ENCODE results near the gene ZNF124. TPM values are rescaled to one million over a fixed set of nuclear protein-coding genes. Genes with fewer than 3 reads are reported as not detected.

The ZNF124 gene
- total and polyA plus RNA-seq, 7 experiments from 2014 or later, result 8.3 to 26.7 (median 17.5) TPM

- Histone ChIP-seq H3K27me3 (ENCODE audit: control insufficient read depth in 2 of 2, insufficient read depth in 2 of 2, low read length in 2 of 2) (no peaks in the 10 kb centered on the region), H3K9me3 (ENCODE audit: control insufficient read depth in 2 of 3, low read length in 3 of 3) (no peaks in the 10 kb centered on the region), H3K27ac (ENCODE audit: low read depth, low read length) (peak overlapping the region; percentile 83), H3K4me3 (ENCODE audit: low read length) (no peak overlapping the region), H3K4me1 (ENCODE audit: control insufficient read depth in 2 of 2, insufficient read depth in 2 of 2, low read length in 2 of 2) (peaks cover 12 to 13% of the 10 kb centered on the region in 2 donors), H3K36me3 (ENCODE audit: control insufficient read depth in 2 of 3, insufficient read depth in 3 of 3, low read length in 3 of 3) (peaks cover 0 to 5% (median 0%) of the 10 kb centered on the region in 3 experiments)
- POLR2A ChIA-PET, result interaction anchor here (0.8 to 1.0 kb wide), 3 partner anchors 81 to 119 kb away, joined by 3 read pairs; no protein-coding TSS in a partner anchor
- DNase-seq (no peak), ATAC-seq (no peak)
- Mint-ChIP-seq H3K4me1 (peaks cover 21 to 89% (median 67%) of the 10 kb centered on the region in 7 donors), H3K36me3 (peaks cover 6 to 23% (median 17%) of the 10 kb centered on the region in 5 donors), H3K27me3 (peaks cover 0 to 3% (median 0%) of the 10 kb centered on the region in 5 donors), H3K4me3 (peak overlapping the region in 8 of 10 donors; percentile 7 to 95 (median 62)), H3K27ac (peak overlapping the region in 8 of 9 donors; percentile 58 to 93 (median 78)), H3K9me3 (peaks cover 0 to 11% (median 2%) of the 10 kb centered on the region in 11 donors)
- intact Hi-C loops (cut with micrococcal nuclease), result loop anchor here in 1 of 2 donors (5.0 kb wide), 2 partner anchors 90 to 195 kb away; no protein-coding TSS in a partner anchor
- CTCF ChIA-PET, result interaction anchor here (1.0 kb wide), 1 partner anchor 43 kb away, joined by 4 read pairs; no protein-coding TSS in a partner anchor
Observed at GRCh38 chr1:247212012-247212411, 40.2 kb upstream of the ZNF124 start.

DNA sequence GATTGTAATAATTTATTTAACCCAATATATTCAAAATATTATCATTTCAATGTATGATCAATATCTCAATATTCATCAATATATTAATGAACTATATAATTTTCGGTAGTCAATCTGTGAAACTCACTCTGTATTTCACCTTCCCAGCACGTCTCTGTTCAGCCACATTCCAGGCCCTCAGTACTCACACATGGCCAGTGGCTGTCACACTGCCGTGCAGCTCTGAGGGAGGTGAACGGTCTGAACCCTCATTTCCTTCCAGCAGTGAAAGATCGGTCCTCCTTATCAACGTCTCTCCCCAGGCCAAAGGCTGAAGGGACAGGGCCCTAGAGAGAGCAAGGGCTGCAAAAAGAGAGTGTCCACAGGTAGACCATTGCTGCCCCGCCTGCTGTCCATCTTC is 39.5 kb upstream of the ZNF124 start:
- H3K27ac ChIP-seq (ENCODE audit: low read depth, low read length), result peak overlapping the region; percentile 83

DNA sequence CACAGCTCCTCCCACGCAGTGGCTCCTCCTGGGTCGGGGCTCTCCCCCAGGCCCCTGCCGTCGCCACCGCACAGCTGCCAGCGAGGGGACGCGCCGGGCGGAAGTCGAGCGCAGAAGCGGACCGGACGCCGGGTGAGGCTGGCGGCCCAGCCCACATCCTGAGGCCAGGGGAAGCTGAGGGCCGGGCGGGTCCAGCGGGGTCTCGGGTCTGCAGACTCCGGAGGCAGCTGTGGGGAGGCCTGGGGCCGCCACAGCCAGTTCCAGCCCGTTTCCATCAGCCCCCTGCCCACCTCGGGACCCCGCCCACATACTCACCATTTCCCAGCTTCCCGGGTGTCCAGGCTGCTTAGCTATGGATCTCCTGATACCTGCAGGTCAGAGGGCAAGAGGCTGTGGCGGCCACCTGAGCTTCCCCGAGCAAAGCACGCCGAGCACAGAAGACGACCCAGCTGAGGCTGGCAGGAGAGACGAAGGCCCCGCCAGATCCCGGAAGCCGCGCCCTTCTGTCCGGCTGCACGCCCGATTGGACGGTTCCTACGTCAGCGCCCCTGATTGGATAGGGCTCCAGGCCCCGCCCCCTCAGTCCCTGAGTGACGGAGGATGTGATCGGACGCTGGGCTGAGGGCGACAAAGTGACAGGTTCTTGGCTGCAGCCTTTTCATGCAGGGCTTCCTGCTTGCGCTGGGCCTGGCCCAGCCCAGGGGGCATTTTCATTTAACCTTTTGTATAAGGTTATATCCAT is 38.7 kb upstream of the ZNF124 start:
- ChIA-PET CTCF (no interaction called here), POLR2A (interaction anchor here (0.9 to 1.8 kb wide), 6 partner anchors 107 to 643 kb away, joined by 3 to 10 read pairs (median 6); partner anchors contain the start of genes AHCTF1, ZNF669 and ZNF670)
- peaks cover 12 to 13% of the 10 kb centered on the region in 2 donors for H3K4me1 ChIP-seq (ENCODE audit: control insufficient read depth in 2 of 2, insufficient read depth in 2 of 2, low read length in 2 of 2)
- H3K9me3 Mint-ChIP-seq, result peaks cover 0 to 22% (median 5%) of the 10 kb centered on the region in 11 donors
- peaks cover 0 to 3% (median 0%) of the 10 kb centered on the region in 5 donors for H3K27me3 Mint-ChIP-seq
- no peaks in the 10 kb centered on the region for H3K27me3 ChIP-seq (ENCODE audit: control insufficient read depth in 2 of 2, insufficient read depth in 2 of 2, low read length in 2 of 2)
- H3K36me3 ChIP-seq (ENCODE audit: control insufficient read depth in 2 of 3, insufficient read depth in 3 of 3, low read length in 3 of 3), result peaks cover 0 to 17% (median 0%) of the 10 kb centered on the region in 3 experiments
- peak overlapping the region; percentile 92 to 97 (median 94) for H3K27ac Mint-ChIP-seq
- H3K4me1 Mint-ChIP-seq, result peaks cover 21 to 84% (median 71%) of the 10 kb centered on the region in 7 donors
- DNase-seq (peak; percentile 88 to 95 (median 91)), ATAC-seq (peak; percentile 99)
- H3K4me3 ChIP-seq (ENCODE audit: low read length), result peak overlapping the region; percentile 77
- intact Hi-C loops (cut with micrococcal nuclease), result loop anchor here (1.0 to 5.0 kb wide), 9 partner anchors 38 to 644 kb away; partner anchors contain the start of genes ZNF124 (in 2 of the 2), ZNF496 (in 2 of the 2), ZNF669 (in 2 of the 2) and ZNF670 (in 2 of the 2)
- H3K27ac ChIP-seq (ENCODE audit: low read depth, low read length), result peak overlapping the region; percentile 83
- peak overlapping the region; percentile 88 to 97 (median 95) for H3K4me3 Mint-ChIP-seq
- H3K36me3 Mint-ChIP-seq, result peaks cover 6 to 33% (median 27%) of the 10 kb centered on the region in 5 donors
- no peaks in the 10 kb centered on the region for H3K9me3 ChIP-seq (ENCODE audit: control insufficient read depth in 2 of 3, low read length in 3 of 3)

More for the DNA sequence above, 39.5 kb upstream of the ZNF124 start:
- no peaks in the 10 kb centered on the region for H3K9me3 ChIP-seq (ENCODE audit: control insufficient read depth in 2 of 3, low read length in 3 of 3)
- H3K27ac Mint-ChIP-seq, result peak overlapping the region in 8 of 9 donors; percentile 64 to 94 (median 82)
- peaks cover 0 to 9% (median 0%) of the 10 kb centered on the region in 3 experiments for H3K36me3 ChIP-seq (ENCODE audit: control insufficient read depth in 2 of 3, insufficient read depth in 3 of 3, low read length in 3 of 3)
- no peaks in the 10 kb centered on the region for H3K27me3 ChIP-seq (ENCODE audit: control insufficient read depth in 2 of 2, insufficient read depth in 2 of 2, low read length in 2 of 2)
- peaks cover 0 to 14% (median 2%) of the 10 kb centered on the region in 11 donors for H3K9me3 Mint-ChIP-seq
- H3K27me3 Mint-ChIP-seq, result peaks cover 0 to 3% (median 0%) of the 10 kb centered on the region in 5 donors
- ChIA-PET POLR2A (interaction anchor here (1.0 to 1.8 kb wide), 2 partner anchors 80 to 107 kb away, joined by 3 to 5 read pairs; partner anchors contain the start of gene ZNF669), CTCF (interaction anchor here (1.0 kb wide), 1 partner anchor 42 kb away, joined by 4 read pairs; no protein-coding TSS in a partner anchor)
- H3K4me1 ChIP-seq (ENCODE audit: control insufficient read depth in 2 of 2, insufficient read depth in 2 of 2, low read length in 2 of 2), result peaks cover 12 to 13% of the 10 kb centered on the region in 2 donors
- H3K4me3 ChIP-seq (ENCODE audit: low read length), result no peak overlapping the region
- H3K36me3 Mint-ChIP-seq, result peaks cover 6 to 26% (median 20%) of the 10 kb centered on the region in 5 donors
- H3K4me3 Mint-ChIP-seq, result peak overlapping the region in 8 of 10 donors; percentile 7 to 96 (median 64)
- peaks cover 21 to 85% (median 69%) of the 10 kb centered on the region in 7 donors for H3K4me1 Mint-ChIP-seq
- no peak for ATAC-seq
- no peak for DNase-seq
- intact Hi-C loops (cut with micrococcal nuclease), result loop anchor here (2.0 to 5.0 kb wide), 4 partner anchors 39 to 196 kb away; partner anchors contain the start of gene ZNF124 (in 2 of the 2)

DNA sequence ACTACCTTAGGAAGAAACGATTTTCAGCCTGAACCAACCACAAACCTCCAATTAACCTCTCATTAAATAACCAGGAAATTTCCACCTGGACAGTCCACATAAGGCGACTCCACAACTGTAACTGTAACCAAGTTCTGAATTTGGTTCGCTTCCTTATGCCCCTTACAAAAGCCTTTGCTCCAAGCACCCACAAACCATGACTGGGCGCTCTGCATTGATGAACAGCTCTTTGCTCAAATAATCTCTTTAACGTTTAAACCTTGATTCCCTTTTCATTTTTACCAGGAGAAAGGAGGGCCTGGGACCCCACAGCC is 38.2 kb upstream of the ZNF124 start:
- ChIA-PET POLR2A (interaction anchor here (0.9 to 1.8 kb wide), 6 partner anchors 106 to 643 kb away, joined by 3 to 10 read pairs (median 6); partner anchors contain the start of genes AHCTF1, ZNF669 and ZNF670), CTCF (no interaction called here)
- H3K4me3 ChIP-seq (ENCODE audit: low read length), result peak overlapping the region; percentile 77
- peaks cover 0 to 18% (median 0%) of the 10 kb centered on the region in 3 experiments for H3K36me3 ChIP-seq (ENCODE audit: control insufficient read depth in 2 of 3, insufficient read depth in 3 of 3, low read length in 3 of 3)
- peaks cover 0 to 23% (median 5%) of the 10 kb centered on the region in 11 donors for H3K9me3 Mint-ChIP-seq
- H3K27ac ChIP-seq (ENCODE audit: low read depth, low read length), result peak overlapping the region; percentile 83
- H3K9me3 ChIP-seq (ENCODE audit: control insufficient read depth in 2 of 3, low read length in 3 of 3), result no peaks in the 10 kb centered on the region
- ATAC-seq (no peak), DNase-seq (no peak)
- peaks cover 12 to 13% of the 10 kb centered on the region in 2 donors for H3K4me1 ChIP-seq (ENCODE audit: control insufficient read depth in 2 of 2, insufficient read depth in 2 of 2, low read length in 2 of 2)
- peak overlapping the region; percentile 86 to 94 (median 92) for H3K27ac Mint-ChIP-seq
- peaks cover 0 to 2% (median 0%) of the 10 kb centered on the region in 5 donors for H3K27me3 Mint-ChIP-seq
- intact Hi-C loops (cut with micrococcal nuclease), result loop anchor here (1.0 to 5.0 kb wide), 9 partner anchors 37 to 644 kb away; partner anchors contain the start of genes ZNF124 (in 2 of the 2), ZNF496 (in 2 of the 2), ZNF669 (in 2 of the 2) and ZNF670 (in 2 of the 2)
- H3K4me1 Mint-ChIP-seq, result peaks cover 21 to 79% (median 68%) of the 10 kb centered on the region in 7 donors
- peaks cover 6 to 37% (median 27%) of the 10 kb centered on the region in 5 donors for H3K36me3 Mint-ChIP-seq
- no peaks in the 10 kb centered on the region for H3K27me3 ChIP-seq (ENCODE audit: control insufficient read depth in 2 of 2, insufficient read depth in 2 of 2, low read length in 2 of 2)
- peak overlapping the region; percentile 88 to 97 (median 94) for H3K4me3 Mint-ChIP-seq

GRCh38 chr1:247209396-247209795 is 37.6 kb upstream of the ZNF124 start:
- Mint-ChIP-seq H3K4me3 (peak overlapping the region; percentile 88 to 97 (median 94)), H3K4me1 (peaks cover 21 to 76% (median 67%) of the 10 kb centered on the region in 7 donors), H3K27me3 (no peaks in the 10 kb centered on the region), H3K27ac (peak overlapping the region; percentile 86 to 94 (median 92)), H3K36me3 (peaks cover 6 to 42% (median 27%) of the 10 kb centered on the region in 5 donors), H3K9me3 (peaks cover 0 to 26% (median 5%) of the 10 kb centered on the region in 11 donors)
- intact Hi-C loops (cut with micrococcal nuclease), result no loop called here
- no peaks in the 10 kb centered on the region for H3K9me3 ChIP-seq (ENCODE audit: control insufficient read depth in 2 of 3, low read length in 3 of 3)
- ChIA-PET CTCF (no interaction called here), POLR2A (interaction anchor here (1.1 to 1.4 kb wide), 2 partner anchors 277 to 642 kb away, joined by 3 to 10 read pairs; partner anchors contain the start of gene AHCTF1)
- ATAC-seq, result no peak
- H3K4me3 ChIP-seq (ENCODE audit: low read length), result peak overlapping the region; percentile 77
- peak overlapping the region; percentile 83 for H3K27ac ChIP-seq (ENCODE audit: low read depth, low read length)
- no peaks in the 10 kb centered on the region for H3K27me3 ChIP-seq (ENCODE audit: control insufficient read depth in 2 of 2, insufficient read depth in 2 of 2, low read length in 2 of 2)
- peaks cover 12 to 13% of the 10 kb centered on the region in 2 donors for H3K4me1 ChIP-seq (ENCODE audit: control insufficient read depth in 2 of 2, insufficient read depth in 2 of 2, low read length in 2 of 2)
- DNase-seq, result peak in 3 of 9 donors; percentile 5 to 20 (median 8)
- peaks cover 0 to 18% (median 0%) of the 10 kb centered on the region in 3 experiments for H3K36me3 ChIP-seq (ENCODE audit: control insufficient read depth in 2 of 3, insufficient read depth in 3 of 3, low read length in 3 of 3)

- ATAC-seq, result no peak
- CTCF ChIA-PET, result no interaction called here
- Mint-ChIP-seq H3K36me3 (peaks cover 12 to 87% (median 70%) of the 10 kb centered on the region in 5 donors), H3K27ac (no peak overlapping the region), H3K4me3 (no peak overlapping the region), H3K27me3 (no peaks in the 10 kb centered on the region), H3K9me3 (peaks cover 0 to 73% (median 18%) of the 10 kb centered on the region in 11 donors), H3K4me1 (peaks cover 22 to 50% (median 34%) of the 10 kb centered on the region in 7 donors)
- no peaks in the 10 kb centered on the region for H3K27me3 ChIP-seq (ENCODE audit: control insufficient read depth in 2 of 2, insufficient read depth in 2 of 2, low read length in 2 of 2)
- peaks cover 3 to 5% of the 10 kb centered on the region in 2 donors for H3K4me1 ChIP-seq (ENCODE audit: control insufficient read depth in 2 of 2, insufficient read depth in 2 of 2, low read length in 2 of 2)
- intact Hi-C loops (cut with micrococcal nuclease), result no loop called here
- H3K9me3 ChIP-seq (ENCODE audit: control insufficient read depth in 2 of 3, low read length in 3 of 3), result peaks cover 0 to 6% (median 0%) of the 10 kb centered on the region in 3 experiments
- POLR2A ChIA-PET, result interaction anchor here (0.6 to 1.1 kb wide), 2 partner anchors 73 to 126 kb away, joined by 3 read pairs; no protein-coding TSS in a partner anchor
- H3K36me3 ChIP-seq (ENCODE audit: control insufficient read depth in 2 of 3, insufficient read depth in 3 of 3, low read length in 3 of 3), result peaks cover 0 to 60% (median 0%) of the 10 kb centered on the region in 3 experiments
- no peak for DNase-seq
- H3K27ac ChIP-seq (ENCODE audit: low read depth, low read length), result no peak overlapping the region
- H3K4me3 ChIP-seq (ENCODE audit: low read length), result no peak overlapping the region
Observed at GRCh38 chr1:247204177-247204647, 32.4 kb upstream of the ZNF124 start.

Data from naive thymus-derived CD4-positive, alpha-beta T cell (primary cell).